HG02610 (cell line): ENCODE data around the gene NRCAM.

ENCODE experiments used
- ATAC-seq: cut with Tn5 transposase; IDR thresholded peaks from one replicate; pipeline ENCODE4 v1.9.1; 2021; ENCODE audit warnings: mild to moderate bottlenecking, moderate library complexity; ENCODE audit not compliant: unreplicated experiment

The NRCAM gene

GRCh38 chr7:108109221-108109908 is 346.9 kb downstream of the NRCAM start:
- no peak for ATAC-seq

- no peak for ATAC-seq
Observed at GRCh38 chr7:108108131-108108530, 348.1 kb downstream of the NRCAM start.

DNA sequence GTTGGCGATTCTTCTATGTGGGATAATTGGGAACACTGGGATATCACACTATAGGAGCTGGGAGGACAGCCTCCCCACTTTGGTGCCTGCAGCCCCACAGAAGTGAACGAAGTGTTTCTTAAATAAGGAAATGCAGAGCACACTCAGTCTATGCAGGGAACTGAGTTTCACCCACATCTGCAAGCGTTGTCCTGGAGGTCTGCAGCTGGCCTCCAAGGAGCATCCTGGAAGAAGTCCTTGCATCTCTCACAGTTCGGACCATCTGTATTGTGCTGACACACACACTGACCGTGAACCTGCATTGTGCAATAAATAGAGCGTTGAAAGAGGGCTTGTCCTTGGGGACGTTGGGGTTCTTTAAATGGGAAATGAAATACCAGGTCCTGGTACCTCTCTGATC is 351.9 kb downstream of the NRCAM start:
- ATAC-seq = no peak

- ATAC-seq = no peak
Observed at GRCh38 chr7:108103558-108104298, 352.5 kb downstream of the NRCAM start.

- no peak for ATAC-seq
Observed at GRCh38 chr7:108102671-108103312, 353.4 kb downstream of the NRCAM start.

DNA sequence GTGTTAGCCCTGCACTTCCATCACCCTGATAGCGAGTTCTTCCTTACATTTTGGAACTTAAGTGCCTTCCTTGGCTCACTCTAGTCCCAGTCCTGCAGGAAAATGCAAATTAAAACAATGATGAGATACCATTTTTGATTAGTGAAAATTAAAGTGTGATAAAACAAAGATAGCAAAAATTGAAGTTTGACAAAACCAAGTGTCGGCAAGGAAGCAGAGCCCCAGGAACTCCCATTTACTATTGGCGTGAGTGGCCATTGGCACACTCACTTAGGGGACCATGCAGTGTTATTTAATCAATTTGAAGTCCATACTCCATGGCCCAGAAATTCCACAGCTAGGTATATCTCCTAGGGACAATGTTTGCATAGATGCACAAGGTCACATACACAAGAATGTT is 354.5 kb downstream of the NRCAM start:
- ATAC-seq = no peak

- ATAC-seq = no peak
Observed at GRCh38 chr7:108099713-108100112, 356.5 kb downstream of the NRCAM start.

DNA sequence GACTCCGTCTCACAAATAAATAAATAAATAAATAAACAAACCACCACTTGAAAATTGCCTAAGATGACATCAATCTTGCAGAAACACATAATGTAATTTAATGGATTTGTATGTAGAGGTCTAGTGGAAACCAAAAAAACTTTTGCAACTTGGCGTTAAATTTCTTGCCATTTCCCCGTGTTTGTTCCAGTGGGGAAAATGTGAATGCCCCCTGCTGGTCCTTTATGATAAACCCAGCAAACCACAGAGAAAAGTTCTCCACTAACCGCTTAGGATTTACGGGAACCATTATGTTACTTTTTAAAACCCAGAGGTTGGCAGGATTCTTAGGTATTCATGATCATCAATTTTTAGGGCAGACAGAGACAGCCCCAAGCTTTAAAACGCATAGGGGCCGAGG is 358.5 kb downstream of the NRCAM start:
- ATAC-seq = no peak
